Gastroesophageal sphincter (tissue), 4 donors: ENCODE measurements around the gene CACNA2D3. TPM values are rescaled to one million over a fixed set of nuclear protein-coding genes. Genes with fewer than 3 reads are reported as not detected.
A peak's percentile ranks its signal among the peaks of the same experiment; 100 is the strongest.

Source experiments
- ATAC-seq: fragments of 150-250 bp; one replicate; pipeline ENCODE4 v1.9.1; 2016; ENCODE audit warnings: mild to moderate bottlenecking, moderate library complexity
- H3K27ac ChIP-seq, 4 donors: fragments of 200-600 bp; sonication (generic) in 3 of 4; 1 replicate in 3 of 4; 2 replicates in 1 of 4; pipeline ENCODE4 v1.5.1; 2016 to 2019
- H3K27me3 ChIP-seq: fragments of 200-600 bp; sonication (generic); one replicate; pipeline ENCODE4 v1.5.1; 2019
- H3K36me3 ChIP-seq, 2 donors: fragments of 200-600 bp; sonication (generic); one replicate each; pipeline ENCODE4 v1.5.1; 2019; ENCODE audit warnings: control low read depth in 1 of 2
- H3K4me1 ChIP-seq, 3 donors: fragments of 200-600 bp; sonication (generic); 1 replicate in 2 of 3; 2 replicates in 1 of 3; pipeline ENCODE4 v1.5.1; 2016 to 2019; ENCODE audit warnings: control low read depth in 2 of 3
- H3K4me3 ChIP-seq, 2 donors: fragments of 200-600 bp; sonication (generic); one replicate each; pipeline ENCODE4 v1.5.1; 2019; ENCODE audit warnings: mild to moderate bottlenecking in 1 of 2, moderate library complexity in 1 of 2
- H3K9me3 ChIP-seq, 3 donors: fragments of 200-600 bp; sonication (generic); one replicate each; pipeline ENCODE4 v1.5.1; 2017 to 2019; ENCODE audit warnings: control low read depth in 2 of 3
- EP300 ChIP-seq: sonication (generic); formaldehyde crosslinking; IDR thresholded peaks from one replicate; pipeline ENCODE4 v1.6.1; 2017; ENCODE audit warnings: antibody characterized with exemption, mild to moderate bottlenecking
- POLR2A ChIP-seq, 2 donors: fragments of 450-650 bp; IDR thresholded peaks; one replicate each; pipeline ENCODE4 v1.6.1; 2017; ENCODE audit warnings: antibody characterized with exemption in 2 of 2, mild to moderate bottlenecking in 2 of 2, moderate library complexity in 1 of 2
- POLR2AphosphoS5 ChIP-seq: sonication (generic); formaldehyde crosslinking; IDR thresholded peaks from one replicate; pipeline ENCODE4 v1.6.1; 2017; ENCODE audit warnings: antibody characterized with exemption
- WGBS, 2 donors: methylation state at CpG; one replicate each; pipeline ENCODE4 v1.1.5; 2018; ENCODE audit warnings: low coverage in 1 of 2; 5-methylcytosine and 5-hydroxymethylcytosine counted together
- total RNA-seq, 4 donors: library from RNA; depleted of rRNA; stranded (reverse); fragments of >200 nt; gene quantifications; one replicate each; pipeline ENCODE4 v1.1.0, GENCODE V29; 2016
- TF ChIP-seq, protein P1 (sequence below), 4 experiments: fragments of 200-600 bp in 2 of 4; fragments of 450-650 bp in 2 of 4; sonication (generic) in 1 of 4; IDR thresholded peaks; one replicate each; pipeline ENCODE4 v1.5.1; 2017 to 2019; ENCODE audit warnings: antibody characterized with exemption in 4 of 4, mild to moderate bottlenecking in 2 of 4, moderate library complexity in 2 of 4

The CACNA2D3 gene
- total RNA-seq, 4 donors from 2014 or later, result 0.94 to 6.5 (median 3.5) TPM

DNA sequence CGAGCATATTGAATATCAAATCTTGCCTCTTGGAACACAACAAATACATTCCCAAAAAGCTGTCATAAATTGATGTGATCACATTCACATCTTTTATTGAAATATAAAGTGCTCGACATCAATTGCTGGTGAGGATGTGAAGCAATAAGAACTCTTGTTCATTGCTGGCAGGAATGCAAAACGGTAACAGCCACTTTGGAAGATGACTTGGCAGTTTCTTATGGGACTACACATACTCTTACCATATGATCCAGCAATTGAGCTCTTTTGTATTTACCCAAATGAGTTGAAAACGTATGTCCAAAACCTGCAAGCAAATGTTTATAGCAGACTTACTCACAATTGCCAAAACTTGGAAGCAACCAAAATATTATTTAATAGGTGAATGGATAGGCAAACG, 234.9 kb downstream of the CACNA2D3 start:
- no peaks in the 10 kb centered on the region for H3K36me3 ChIP-seq
- 74 to 78% methylated on average over 5 of the region's 5 CpGs for WGBS, 2 donors
- H3K27ac ChIP-seq, result peak overlapping the region in 1 of 4 donors; percentile 18

DNA sequence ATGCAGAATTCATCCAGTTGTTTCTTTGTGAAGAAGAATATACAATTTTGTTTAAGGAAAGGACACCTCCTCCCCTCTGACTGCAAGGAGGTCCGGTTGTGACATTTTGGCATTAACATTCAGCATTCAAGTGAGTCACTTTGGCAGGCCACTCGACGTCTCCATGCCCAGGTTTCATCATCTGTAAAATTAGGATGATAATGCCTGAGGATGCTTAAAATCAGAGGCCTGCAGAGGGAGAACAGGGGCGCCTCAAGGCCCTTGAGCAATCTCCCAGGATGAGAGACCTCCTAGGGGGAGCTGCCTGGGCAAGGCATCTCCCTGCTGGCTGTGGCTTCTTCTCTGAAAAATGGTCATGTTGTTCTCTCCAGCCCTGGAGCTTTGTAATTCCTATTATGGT, 236.0 kb downstream of the CACNA2D3 start:
- 15 to 57% methylated on average over 3 of the region's 4 CpGs for WGBS, 2 donors
- no peak for TF ChIP-seq EP300
- TF ChIP-seq, protein P1, sequence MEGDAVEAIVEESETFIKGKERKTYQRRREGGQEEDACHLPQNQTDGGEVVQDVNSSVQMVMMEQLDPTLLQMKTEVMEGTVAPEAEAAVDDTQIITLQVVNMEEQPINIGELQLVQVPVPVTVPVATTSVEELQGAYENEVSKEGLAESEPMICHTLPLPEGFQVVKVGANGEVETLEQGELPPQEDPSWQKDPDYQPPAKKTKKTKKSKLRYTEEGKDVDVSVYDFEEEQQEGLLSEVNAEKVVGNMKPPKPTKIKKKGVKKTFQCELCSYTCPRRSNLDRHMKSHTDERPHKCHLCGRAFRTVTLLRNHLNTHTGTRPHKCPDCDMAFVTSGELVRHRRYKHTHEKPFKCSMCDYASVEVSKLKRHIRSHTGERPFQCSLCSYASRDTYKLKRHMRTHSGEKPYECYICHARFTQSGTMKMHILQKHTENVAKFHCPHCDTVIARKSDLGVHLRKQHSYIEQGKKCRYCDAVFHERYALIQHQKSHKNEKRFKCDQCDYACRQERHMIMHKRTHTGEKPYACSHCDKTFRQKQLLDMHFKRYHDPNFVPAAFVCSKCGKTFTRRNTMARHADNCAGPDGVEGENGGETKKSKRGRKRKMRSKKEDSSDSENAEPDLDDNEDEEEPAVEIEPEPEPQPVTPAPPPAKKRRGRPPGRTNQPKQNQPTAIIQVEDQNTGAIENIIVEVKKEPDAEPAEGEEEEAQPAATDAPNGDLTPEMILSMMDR (IDR thresholded peaks at IDR 0.05), result no peak
- TF ChIP-seq POLR2A (IDR thresholded peaks at IDR 0.05), result no peak
- no peak for TF ChIP-seq POLR2AphosphoS5
- peaks cover 2 to 43% (median 6%) of the 10 kb centered on the region in 3 donors for H3K4me1 ChIP-seq
- no peak overlapping the region for H3K4me3 ChIP-seq
- no peak overlapping the region for H3K27ac ChIP-seq
- no peaks in the 10 kb centered on the region for H3K27me3 ChIP-seq
- H3K36me3 ChIP-seq, result no peaks in the 10 kb centered on the region
- peak; percentile 76 for ATAC-seq
- no peaks in the 10 kb centered on the region for H3K9me3 ChIP-seq

More for the DNA sequence above, 234.9 kb downstream of the CACNA2D3 start:
- Histone ChIP-seq H3K9me3 (no peaks in the 10 kb centered on the region), H3K27me3 (no peaks in the 10 kb centered on the region), H3K4me3 (no peak overlapping the region), H3K4me1 (peaks cover 2 to 45% (median 6%) of the 10 kb centered on the region in 3 donors)
- no peak for ATAC-seq
- TF ChIP-seq POLR2AphosphoS5, result no peak
- TF ChIP-seq, protein P1 (IDR thresholded peaks at IDR 0.05), result no peak

DNA sequence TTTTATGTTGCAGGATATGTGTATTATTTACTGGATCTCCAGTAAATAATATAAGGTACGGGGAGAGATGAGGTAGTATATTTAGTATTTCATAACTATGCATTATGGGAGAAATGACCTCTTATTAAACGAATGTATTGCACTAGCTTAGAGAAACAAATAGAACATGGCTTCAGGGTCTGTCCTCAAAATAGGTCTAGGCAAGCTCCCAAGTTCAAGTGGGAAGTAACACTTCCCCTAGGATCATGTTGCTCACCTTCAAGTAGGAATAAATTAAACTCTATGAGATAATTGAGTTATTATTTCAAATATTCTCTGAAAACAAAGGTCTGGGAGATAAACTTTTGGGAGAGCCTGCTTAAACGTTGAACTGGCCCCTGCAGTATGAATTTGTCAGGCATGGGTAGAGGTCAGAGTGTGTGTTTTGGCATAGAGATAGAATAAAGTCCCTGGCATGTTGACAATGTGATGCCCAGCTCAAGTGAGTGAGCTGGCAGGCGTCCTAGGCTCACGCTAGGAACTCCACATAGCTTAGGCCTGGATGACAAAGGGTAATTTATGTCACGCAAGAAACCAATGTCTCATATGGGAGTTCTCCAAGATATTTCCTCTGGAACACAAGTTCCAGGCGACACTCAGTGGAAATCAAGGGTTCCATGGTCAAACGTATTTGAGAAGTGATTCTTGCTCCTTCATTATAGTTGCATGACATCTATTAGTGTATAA, 236.8 kb downstream of the CACNA2D3 start:
- no peaks in the 10 kb centered on the region for H3K36me3 ChIP-seq
- no peak for ATAC-seq
- WGBS, 2 donors, result 66 to 80% methylated on average over 7 to 8 of the region's 8 CpGs
- H3K27ac ChIP-seq, result no peak overlapping the region
- H3K9me3 ChIP-seq, result no peaks in the 10 kb centered on the region
- no peaks in the 10 kb centered on the region for H3K27me3 ChIP-seq
- TF ChIP-seq, protein P1 (IDR thresholded peaks at IDR 0.05), result no peak
- no peak for TF ChIP-seq EP300
- peaks cover 0 to 35% (median 2%) of the 10 kb centered on the region in 3 donors for H3K4me1 ChIP-seq
- H3K4me3 ChIP-seq, result no peak overlapping the region

DNA sequence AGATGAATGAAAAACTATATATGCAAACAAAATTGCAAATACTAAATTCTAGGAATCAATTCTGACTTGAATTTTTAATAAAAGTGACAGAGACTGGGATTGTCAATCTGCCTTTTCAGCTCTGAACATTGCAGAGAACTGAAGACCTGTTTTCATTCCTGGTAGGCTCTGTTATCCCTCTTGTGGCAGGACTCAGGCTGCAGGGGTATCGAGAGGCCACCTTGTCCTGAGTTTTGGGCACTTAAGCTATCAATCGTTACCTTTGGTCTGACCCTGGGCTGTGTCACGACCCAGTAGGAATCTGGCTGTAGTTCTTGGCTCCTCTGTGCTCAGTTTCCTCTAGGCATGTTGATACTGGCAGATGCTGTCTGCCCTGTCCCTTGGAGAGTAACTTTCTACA, 238.0 kb downstream of the CACNA2D3 start:
- Histone ChIP-seq H3K4me1 (peaks cover 0 to 29% (median 2%) of the 10 kb centered on the region in 3 donors), H3K27me3 (no peaks in the 10 kb centered on the region), H3K27ac (no peak overlapping the region), H3K9me3 (no peaks in the 10 kb centered on the region), H3K36me3 (no peaks in the 10 kb centered on the region), H3K4me3 (no peak overlapping the region)
- TF ChIP-seq EP300, result no peak
- TF ChIP-seq, protein P1 (IDR thresholded peaks at IDR 0.05), result no peak
- TF ChIP-seq POLR2AphosphoS5, result no peak
- TF ChIP-seq POLR2A (IDR thresholded peaks at IDR 0.05), result no peak
- ATAC-seq, result no peak
- 53 to 65% methylated on average over 3 of the region's 3 CpGs for WGBS, 2 donors

DNA sequence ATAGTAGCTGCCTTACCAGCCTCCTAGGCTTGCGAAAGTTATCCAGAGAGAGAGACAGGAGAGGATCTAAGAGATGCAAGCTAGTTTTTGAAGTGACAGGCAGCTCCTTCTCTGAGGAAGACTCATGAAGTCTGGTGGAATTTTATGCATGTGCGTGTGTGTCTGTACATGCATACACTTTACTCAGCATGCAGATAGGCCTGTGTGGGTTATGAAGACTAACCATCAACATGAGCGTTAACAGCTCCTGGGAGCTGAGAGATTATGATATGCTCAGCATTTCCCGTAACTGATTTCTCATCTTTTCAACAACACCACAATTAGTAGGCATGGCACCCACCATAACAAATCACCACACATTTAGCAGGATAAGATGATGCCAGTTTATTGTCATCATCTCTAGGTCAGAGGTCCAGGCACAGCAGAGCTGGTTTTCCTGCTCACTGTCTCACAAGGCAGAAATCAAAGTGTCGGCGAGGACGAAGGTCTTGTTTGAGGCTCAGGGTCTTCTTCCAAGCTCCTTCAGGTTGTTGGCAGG, 239.5 kb downstream of the CACNA2D3 start:
- TF ChIP-seq, protein P1 (IDR thresholded peaks at IDR 0.05), result no peak
- TF ChIP-seq POLR2A (IDR thresholded peaks at IDR 0.05), result no peak
- no peak for TF ChIP-seq EP300
- no peak for TF ChIP-seq POLR2AphosphoS5
- Histone ChIP-seq H3K36me3 (no peaks in the 10 kb centered on the region), H3K27me3 (no peaks in the 10 kb centered on the region), H3K27ac (no peak overlapping the region), H3K4me1 (peaks cover 0 to 18% (median 2%) of the 10 kb centered on the region in 3 donors), H3K9me3 (no peaks in the 10 kb centered on the region), H3K4me3 (no peak overlapping the region)
- 98 to 100% methylated on average over 6 to 7 of the region's 7 CpGs for whole genome bisulfite sequencing, 2 donors
- no peak for ATAC-seq
